A172 (cell line): Measurements from ENCODE around the gene RANBP9. TPM values are rescaled to one million over a fixed set of nuclear protein-coding genes. Genes with fewer than 3 reads are reported as not detected.

Source experiments
- DNase-seq: peaks from one replicate; pipeline ENCODE4 v3.0.0-alpha.2; 2015; ENCODE audit warnings: low spot score
- total RNA-seq: library from RNA; depleted of rRNA; stranded (reverse); fragments of >200 nt; shearing (Covaris generic); gene quantifications from 2 replicates; pipeline ENCODE4 v1.2.3, GENCODE V29; 2014

The RANBP9 gene
- total RNA-seq, 1 experiment from 2014 or later, result 21.8 TPM

DNA sequence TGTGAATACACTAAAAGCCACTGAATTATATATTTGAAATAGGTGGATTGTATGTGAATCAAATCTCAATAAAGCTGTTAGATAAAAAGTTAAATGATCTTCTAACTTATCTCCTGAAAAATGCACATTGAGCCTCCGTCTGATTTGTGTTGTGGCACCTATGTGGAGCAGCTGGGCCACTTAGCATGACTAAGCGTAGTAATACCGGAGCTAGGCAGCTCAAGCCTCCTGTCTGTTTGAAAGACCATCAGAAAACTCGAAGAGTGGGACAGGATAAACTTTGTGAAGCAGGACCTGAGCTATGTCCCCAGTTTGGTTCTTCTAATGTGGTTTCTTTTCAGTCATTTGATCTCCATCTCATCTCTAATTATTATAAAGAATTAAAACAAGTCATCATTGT, 107.5 kb downstream of the RANBP9 start:
- DNase-seq, result no peak

DNA sequence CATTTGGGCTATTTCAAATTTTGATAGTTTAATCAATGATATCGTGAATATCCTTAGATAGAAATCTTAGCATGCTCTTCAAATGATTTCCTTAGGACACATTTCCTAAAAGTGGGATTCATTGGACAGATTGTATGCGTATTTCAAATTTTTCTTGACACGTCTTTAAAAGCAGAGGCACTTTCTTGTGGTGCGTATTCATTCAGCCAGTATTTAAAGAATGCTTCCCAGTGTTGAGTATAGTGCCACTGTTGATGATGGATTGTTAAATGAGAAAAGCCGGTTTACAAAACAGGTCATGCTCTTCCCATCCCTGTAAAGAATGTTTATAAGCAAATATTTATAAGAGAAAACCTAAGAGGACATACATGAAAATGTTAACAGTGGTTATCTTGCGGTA, 111.6 kb downstream of the RANBP9 start:
- no peak for DNase-seq

DNA sequence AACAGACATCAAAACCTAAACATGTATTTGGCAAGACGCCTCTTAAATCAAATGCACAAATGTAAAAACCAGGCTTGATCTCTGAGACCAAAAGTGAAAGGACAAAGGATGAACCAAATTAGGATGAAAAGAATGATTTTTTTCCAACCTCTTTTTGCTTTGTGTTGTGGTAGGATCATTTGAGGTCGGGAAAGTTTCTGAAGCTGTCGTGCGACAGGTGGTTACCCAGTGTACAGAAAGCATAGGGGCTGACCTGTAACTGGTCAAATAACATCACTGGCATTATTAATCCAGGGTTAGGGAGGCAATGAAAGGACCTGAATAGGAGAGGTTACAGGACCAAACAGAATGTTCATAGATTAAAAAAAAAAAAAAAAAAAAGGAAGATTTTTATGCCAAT, 114.6 kb downstream of the RANBP9 start:
- no peak for DNase-seq

DNA sequence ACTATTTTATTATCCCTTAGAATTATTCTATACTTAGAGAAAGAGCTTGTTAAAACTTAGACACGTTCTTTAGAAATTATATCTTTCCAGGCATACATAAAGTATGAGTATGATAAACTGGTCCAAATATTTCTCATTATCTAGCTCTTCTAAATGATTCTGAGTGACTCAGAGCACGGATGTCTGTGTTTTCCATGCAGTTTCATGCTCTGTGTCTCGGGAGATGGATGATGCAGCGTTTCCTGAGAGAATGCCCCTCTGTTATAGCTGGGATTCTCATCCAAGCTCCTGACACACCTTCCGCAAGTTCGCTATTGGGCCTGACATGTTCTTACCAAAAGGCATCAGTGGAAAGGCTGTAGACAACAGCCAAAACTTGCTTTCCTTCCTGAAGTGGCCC, 117.9 kb downstream of the RANBP9 start:
- DNase-seq, result no peak

DNA sequence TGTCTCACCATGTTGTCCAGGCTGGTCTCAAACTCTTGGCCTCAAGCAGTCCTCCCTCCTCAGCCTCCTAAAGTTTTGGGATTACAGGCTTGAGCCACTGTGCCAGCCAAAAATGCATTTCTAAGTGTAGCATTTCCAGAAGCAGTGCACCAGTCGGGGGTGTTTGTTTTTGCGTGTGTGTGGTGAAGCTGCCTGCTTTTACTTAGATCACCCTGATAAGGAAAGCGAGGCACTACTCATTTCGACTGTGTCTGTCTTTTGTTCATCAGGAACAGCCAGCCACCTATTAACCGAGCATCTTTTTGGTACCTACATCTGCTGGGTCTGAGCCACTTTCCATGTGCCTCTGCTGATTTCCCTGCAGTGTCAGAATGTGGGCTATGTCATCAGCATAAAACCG, 118.5 kb downstream of the RANBP9 start:
- no peak for DNase-seq

DNA sequence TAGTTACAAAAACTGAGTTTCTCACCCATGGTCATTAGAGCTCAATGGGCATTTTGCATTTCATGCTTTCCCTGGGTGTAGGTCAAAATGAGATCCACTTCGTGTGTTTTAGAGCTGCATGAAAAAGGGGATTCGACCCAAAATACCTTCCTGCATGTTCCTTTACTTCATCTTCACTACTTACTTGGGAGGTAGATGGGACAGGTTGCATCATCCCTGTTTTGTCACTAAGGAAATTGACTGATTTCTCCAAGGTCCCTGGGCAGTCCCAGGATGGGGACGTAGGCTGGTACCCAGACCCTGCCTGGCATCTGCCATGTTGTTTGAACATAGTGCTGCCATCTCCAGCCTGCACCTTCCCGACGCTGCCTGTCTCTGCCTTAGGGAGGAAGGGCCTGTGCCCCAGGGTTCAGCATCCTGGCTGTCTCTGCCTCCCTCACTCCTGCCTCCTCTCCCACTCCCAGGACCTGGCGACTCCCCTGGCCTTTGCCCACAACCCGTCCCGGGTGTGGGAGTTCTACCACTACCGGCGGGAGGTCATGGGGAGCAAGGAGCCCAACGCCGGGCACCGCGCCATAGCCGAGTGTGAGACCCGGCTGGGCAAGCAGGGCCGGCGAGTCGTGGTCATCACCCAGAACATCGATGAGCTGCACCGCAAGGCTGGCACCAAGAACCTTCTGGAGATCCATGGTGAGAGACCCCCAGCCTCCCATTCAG, 120.3 kb downstream of the RANBP9 start:
- no peak for DNase-seq

DNA sequence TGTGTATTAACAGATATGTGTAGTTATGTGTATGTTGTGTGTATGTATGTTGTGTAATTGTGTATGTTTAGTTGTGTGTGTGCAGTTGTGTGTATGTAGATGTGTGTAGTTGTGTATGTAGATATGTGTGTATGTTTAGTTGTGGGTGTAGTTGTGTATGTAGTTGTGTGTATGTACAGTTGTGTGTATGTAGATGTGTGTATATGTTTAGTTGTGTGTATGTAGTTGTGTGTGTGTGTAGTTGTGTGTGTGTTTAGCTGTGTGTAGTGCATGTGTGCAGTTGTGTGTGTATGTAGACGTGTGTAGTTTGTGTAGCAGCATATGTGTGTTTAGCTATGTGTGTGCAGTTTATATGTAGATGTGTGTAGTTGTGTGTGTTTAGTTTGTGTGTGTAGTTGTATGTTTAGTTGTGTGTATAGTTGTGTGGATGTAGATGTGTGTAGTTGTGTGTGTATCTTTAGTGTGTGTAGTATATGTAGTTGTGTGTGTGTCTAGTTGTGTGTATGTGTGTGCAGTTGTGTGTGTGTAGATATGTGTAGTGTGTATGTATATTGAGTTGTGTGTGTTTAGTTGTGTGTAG, 121.0 kb downstream of the RANBP9 start:
- no peak for DNase-seq

DNA sequence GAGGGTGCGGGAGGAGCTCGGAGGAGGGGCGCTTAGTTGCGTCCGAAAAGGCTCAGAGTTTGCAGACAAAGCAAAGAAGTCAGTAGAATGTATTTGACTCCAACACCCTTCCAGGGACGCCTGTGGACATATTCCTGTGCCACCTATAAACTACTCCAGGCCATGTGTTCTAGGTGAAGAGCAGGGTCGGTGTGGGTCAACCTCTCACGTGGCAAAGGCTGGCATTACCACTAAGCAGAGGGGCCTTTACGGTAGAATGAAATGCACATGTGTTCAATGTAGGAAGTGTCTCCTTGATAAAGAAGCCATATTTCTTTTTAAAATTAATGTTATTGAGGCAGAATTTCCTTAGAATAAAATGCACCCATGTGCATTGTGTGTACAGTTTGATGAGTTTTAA, 121.8 kb downstream of the RANBP9 start:
- no peak for DNase-seq

DNA sequence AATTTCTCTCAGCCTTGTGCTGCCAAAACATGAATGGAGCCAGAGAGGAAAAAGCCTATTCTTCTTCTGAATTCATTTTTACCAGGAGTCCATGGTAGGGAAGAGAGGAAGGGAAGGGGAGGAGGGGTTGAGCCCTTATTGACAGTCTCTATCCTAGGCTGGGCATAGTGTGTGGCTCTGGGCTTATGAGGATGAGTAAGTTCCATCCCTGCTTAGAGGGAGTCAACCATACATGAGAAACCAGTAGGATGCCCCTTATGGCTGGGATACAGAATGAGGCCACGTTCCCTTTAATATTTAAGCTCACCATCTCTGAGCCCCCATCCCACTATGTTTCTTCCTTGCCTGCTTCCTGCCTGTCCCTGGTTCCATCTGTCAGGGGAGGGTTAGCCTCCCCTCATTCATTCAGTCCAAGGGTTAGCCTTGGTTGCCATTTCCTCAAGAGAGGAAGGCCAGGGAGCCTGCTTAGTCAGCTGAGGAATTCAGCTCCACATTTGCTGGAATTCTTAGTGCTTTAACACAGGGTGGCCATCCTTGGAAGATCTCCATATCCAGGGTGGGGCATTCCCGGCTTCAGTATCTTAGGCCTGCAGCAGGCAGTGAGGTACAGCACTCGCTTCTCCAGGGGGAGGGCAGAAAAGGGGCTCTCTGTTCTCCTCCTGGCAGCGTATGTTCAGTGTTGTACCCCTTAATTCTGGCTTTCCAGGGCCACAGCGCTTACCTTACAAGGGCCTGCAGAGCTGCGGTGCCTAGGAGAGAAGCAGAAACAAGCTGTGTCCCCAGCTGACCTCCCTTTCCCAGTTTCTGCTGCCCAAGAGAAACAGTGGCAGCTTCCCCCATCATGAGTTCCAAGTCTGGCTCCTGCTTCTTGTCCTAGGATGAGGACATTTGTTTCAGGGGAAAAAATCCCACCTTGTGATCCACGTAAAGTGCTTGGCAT, 124.8 kb downstream of the RANBP9 start:
- DNase-seq, result no peak

DNA sequence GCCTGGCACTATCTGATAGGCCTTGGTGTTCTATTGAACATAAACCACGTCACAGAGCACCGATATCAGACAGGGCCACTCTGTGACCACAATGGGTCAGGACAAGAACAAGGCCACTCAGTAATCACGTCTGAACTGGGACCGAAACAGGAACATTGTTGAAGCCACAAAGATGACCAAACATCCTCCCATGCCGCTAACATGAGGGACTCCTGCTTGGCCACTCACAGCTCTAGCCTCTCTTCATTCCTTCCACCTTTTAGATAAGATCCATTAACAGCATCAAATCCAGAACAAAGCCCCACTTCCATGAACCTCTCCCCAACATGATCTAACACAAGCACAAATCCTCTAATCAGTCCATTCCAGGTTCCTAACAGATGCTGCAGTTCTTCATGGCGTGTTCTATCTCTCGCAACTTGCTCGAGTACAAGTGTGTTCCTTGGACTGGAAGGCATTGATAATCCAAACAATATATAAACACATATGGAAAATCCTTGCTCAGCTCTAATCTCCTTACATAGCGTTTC, 129.9 kb downstream of the RANBP9 start:
- no peak for DNase-seq

DNA sequence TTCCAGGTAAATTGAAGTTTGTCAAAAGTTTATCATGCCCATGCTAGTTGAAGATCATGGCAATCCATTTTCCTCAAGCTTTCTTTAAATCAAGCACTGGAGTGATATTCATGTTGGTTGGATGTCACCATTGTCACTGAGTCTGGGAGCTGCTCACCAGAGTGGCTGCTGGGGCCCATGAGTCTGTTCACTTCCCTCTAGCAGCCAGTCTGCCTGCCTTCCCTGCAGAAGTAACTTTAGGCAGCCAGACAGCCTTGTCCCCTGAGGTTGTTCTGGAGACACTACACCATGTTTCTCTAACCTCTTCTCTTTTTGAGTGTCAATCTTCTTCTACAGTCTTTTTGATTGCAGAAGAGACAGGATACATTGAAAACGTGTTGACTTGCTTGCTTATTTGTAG, 131.7 kb downstream of the RANBP9 start:
- no peak for DNase-seq

DNA sequence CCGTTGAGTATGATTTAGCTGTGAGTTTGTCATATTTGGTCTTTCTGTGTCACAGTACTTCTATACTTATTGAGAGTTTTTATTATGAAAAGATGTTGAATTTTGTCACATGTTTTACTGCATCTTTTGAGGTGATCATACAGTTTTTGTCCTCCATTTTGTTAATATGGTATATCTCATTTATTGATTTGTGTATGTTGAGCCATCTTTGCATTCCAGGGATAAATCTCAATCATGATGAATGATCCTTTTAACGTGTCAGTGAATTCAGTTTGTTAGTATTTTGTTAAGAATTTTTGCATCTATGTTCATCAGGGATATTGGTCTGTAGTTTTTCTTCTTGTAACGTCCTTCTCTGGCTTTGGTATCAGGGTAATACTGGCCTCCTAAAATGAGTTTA, 133.7 kb downstream of the RANBP9 start:
- no peak for DNase-seq

DNA sequence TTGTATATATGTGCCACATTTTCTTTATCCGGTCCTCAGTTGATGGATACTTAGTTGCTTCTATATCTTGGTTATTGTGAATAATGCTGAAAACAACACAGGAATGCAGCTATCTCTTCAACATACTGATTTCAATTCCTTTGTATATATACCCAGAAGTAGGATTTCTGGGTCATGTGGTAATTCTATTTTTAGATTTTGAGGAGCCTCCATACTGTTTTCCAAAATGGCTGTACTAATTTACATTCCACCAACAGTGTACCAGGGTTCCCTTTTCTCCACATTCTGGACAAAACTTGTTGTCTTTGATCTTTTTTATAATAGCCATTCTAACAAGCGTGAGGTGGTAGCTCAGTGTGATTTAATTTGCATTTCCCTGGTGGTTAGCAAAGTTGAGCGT, 135.6 kb downstream of the RANBP9 start:
- DNase-seq, result no peak

DNA sequence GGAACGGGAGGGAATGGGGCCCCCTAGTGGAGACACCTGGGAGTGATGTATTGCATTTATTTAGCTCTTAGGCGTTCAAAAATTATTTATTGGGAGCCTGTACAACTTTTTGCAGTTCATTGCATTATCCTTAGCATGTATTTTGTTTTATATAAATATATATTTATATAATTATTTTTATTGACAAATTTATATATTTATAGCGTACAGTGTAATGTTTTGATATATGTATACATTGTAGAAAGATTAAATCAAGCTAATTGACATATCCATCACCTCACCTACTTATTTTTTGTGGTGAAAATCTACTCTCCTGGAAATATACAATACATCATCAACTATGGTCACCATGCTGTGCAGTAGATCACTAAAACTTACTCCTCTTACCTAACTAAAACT, 136.3 kb downstream of the RANBP9 start:
- no peak for DNase-seq

DNA sequence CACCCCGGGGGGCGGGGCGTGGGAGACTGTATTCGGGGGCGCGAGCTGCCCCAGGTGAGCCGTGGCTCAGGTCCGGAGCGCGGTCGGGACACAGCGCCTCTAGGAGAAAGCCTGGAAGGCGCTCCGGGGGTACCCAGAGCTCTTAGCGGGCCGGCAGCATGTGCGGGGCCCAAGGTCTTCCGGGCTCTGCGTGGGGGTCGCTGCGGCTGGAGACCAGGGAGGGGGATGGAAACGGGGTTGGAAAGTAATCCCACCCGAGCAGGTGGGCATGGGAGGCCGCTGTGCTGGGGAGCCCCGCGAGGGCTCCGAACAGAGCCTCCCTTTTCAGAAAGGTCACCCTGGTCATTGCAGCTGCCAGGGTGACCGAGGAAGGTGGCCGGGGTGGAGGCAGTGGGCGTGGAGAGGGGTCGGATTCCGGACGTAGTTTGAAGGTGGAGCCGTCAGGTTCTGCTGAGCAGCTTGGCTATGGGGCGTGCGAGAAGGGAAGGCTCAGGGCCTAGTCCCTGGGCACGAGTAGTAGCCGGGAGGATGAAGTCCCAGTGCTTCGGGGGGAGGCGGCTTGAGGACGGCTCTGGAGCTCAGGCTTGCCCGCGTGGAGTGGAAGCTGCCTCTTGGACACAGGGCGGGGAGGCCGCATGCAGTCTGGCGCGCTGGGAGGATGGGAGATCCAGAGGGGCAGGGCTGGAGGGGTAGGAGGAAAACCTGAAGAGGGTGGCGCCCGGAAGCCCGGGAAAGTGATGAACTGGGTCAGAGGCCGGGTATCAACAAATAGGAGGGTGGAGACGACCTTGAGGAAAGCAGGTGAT, 136.9 kb downstream of the RANBP9 start, which contains the start of gene SIRT5:
TSS of gene SIRT5 (plus strand) at position 31 of the 806 bp plus-strand sequence. CDS start 9,510 bp downstream, outside the sequence.
- peak; percentile 84 for DNase-seq

DNA sequence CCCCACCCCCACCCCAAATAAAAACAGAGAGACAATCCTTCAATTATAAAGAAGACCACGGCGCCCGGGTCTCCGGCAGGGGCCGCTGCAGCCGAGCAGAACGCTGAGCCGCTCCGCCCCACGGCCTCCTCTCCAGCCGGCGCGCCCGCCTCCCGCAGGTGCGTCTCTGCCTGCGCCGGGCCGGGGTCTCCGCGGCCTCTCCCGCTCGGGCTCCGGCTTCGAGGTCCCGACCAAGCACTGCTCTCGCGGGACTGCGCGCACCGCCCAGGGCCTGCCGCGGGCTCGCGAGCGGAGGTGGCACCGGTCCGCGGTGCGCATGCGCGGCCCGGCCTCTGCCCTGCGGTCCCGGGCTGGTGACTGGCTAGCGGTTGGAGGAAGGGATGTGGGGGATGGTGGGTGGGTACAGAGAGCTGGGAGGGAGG, 137.5 kb downstream of the RANBP9 start:
- peak; percentile 81 for DNase-seq

DNA sequence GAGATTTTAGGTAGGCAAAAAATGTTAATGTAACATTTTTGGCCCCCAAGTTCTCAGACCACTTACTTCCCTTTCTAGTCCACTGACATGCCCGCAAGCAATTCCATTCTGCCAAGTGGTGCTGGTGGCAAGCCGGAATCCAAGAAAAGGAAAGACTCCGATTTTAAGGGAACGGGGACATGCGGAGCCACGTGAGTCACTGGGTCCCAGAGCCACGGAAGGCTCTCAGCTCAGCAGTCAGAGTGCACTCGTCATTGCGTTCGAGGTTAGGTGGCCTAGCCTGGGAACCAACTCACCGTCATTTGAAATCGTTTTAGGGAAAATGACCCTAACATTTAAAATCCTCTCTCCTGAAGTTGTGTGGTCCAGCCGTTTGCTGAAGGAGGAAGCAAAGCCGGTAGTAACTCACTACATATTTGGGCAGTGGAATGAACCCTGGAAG, 137.9 kb downstream of the RANBP9 start:
- peak; percentile 23 for DNase-seq

DNA sequence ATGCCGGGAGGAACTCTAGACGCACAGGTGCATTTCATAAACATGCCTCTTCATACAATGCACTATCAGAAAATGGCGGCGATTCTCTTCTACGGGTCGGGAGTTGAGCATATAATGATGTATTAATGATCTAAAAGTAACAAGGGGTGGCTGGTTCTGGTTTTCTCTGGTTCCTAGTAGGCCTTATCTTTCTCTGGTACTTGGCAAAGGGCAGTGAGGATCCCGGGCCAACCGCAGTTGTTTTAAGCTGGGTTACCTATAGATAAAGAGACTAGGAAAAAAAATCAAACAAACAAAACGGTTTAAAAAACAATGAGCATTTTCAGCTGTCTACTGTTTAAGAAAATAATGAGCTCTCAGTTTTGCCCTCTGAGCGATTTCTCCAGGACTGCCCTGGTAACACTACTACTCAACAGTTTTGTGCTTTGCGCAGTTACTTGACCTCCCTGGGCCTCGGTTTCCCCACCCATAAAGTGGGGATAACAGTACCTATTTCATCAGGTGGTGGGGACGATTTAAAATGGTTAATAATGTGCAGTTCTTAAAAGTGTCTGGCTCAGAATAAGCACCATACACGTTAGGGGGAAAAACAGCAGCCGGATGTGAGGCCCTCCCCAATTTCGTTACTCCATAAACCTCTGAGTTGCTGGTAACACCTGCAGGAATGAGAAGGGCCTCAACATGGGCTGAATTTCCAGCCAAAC, 138.5 kb downstream of the RANBP9 start:
- DNase-seq, result no peak

DNA sequence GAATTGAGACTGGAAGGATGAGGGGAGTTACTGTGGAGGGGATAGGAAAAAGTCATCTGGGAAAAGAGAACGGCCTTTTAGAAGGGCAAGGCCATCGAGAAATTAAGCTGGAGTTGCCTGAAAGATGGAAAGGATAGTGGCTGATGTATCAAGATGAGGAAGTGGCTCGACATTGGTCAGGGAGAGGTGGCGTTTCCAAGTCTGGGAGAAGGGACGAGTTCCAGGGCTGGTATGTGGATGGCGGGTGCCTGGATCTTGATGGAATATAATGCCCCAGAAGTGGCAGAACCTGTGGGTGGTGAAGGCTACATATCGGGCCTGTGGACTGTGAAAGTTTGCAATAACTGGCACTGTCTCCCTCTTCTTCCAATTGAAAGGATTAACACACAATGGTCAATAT, 139.4 kb downstream of the RANBP9 start:
- DNase-seq, result no peak
